ENCODE results near the gene HOTAIR.

HOTAIR gene

GRCh38 chr12:53927220-53928029 lies 47.3 kb downstream of the HOTAIR start:
- no peak overlapping the region for H3K4me3 ChIP-seq (replicated peaks; ENCODE audit: low read depth, low read length)
- no peak for DNase-seq (ENCODE audit: low read depth)

DNA sequence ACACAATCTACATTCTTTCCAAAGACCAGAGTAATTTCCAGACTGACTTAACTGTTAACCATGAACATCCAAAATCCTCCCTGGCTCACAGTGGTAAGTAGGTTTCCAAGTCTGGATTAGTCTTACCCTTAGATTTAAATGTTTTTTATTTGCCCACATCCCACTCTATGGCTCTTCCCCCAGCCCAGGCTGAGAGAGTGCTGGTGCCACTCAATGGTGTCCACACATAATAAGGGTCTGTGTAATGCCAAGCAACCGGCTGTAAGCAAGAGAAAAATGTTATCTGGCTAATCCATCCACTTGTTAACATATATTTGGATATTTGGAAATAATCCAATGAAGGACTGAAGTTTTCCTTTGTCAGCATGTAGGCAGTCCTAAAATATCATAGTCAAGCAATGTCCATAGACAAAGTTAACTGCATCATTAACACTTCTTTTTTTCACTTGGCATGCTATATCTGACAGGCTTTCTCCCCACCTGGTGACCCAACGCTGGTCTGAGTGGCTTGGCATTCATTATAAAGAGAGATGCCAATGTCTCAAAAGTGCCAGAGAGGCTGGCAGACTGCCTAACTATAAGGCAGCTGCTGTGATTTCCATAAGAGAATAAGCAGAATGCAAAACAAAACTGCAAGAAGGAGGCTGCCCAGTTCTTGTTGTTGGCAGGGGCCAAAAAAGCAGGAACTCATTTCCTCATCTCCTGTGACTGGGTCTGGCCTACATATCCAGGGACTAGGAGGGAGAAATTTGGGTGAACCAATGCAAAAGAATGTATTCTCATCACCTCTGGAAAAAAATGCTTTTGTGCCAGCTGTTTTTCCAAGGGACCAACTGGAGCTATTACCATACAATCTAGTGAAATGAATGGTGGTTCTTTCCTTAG lies 50.0 kb downstream of the HOTAIR start:
- TF ChIP-seq, protein P1, sequence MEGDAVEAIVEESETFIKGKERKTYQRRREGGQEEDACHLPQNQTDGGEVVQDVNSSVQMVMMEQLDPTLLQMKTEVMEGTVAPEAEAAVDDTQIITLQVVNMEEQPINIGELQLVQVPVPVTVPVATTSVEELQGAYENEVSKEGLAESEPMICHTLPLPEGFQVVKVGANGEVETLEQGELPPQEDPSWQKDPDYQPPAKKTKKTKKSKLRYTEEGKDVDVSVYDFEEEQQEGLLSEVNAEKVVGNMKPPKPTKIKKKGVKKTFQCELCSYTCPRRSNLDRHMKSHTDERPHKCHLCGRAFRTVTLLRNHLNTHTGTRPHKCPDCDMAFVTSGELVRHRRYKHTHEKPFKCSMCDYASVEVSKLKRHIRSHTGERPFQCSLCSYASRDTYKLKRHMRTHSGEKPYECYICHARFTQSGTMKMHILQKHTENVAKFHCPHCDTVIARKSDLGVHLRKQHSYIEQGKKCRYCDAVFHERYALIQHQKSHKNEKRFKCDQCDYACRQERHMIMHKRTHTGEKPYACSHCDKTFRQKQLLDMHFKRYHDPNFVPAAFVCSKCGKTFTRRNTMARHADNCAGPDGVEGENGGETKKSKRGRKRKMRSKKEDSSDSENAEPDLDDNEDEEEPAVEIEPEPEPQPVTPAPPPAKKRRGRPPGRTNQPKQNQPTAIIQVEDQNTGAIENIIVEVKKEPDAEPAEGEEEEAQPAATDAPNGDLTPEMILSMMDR (IDR thresholded peaks at IDR 0.05; ENCODE audit: low read length, missing control alignments), result no peak
- DNase-seq (ENCODE audit: low read depth), result no peak
- no peak overlapping the region for H3K4me3 ChIP-seq (replicated peaks; ENCODE audit: low read depth, low read length)

More at GRCh38 chr12:53927220-53928029, 47.3 kb downstream of the HOTAIR start:
- TF ChIP-seq, protein P1 (IDR thresholded peaks at IDR 0.05; ENCODE audit: low read length, missing control alignments), result no peak

DNA sequence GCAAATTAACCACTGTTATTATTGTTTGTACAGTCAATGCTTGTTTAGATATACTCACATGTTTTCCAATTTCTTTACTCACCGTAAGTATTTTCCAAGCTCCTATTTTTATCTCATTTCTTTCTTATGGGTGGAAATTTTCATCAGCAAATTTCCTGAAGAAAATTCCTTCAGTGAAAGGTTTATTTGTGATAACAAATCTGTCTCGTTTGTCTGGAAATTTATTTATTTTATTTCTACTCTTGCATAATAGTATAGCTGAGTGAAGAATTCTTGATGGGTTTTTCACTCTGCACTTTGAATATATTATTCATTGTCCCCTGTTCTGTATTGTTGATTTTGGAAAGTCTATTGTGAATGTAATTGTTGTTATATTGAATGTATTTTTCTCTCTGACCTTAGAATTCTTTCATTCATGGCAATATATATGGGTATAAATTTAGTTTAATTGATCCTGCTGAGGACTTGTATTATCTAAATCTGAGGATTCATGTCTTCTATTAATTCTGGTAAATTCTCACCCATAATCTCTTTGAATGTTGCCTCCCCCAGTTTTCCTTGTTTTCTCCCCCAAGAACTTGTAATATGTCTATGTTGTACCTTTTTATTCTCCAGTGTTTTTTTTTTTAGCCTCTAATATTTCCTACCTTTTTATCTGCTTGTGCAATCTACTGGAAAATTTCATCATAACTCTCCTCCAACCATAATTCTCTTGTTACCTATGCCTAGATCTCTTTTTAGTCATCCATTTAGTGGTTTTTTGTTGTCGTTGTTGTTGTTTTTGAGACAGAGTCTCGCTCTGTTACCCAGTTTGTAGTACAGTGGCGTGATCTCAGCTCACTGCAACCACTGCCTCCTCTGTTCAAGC lies 57.7 kb downstream of the HOTAIR start:
- TF ChIP-seq, protein P1 (IDR thresholded peaks at IDR 0.05; ENCODE audit: low read length, missing control alignments), result no peak
- H3K4me3 ChIP-seq (replicated peaks; ENCODE audit: low read depth, low read length), result no peak overlapping the region
- no peak for DNase-seq (ENCODE audit: low read depth)

All from fibroblast of pulmonary artery (primary cell).